ENCODE data around the gene NCAM2.
"Not testable (repeated sequence)": the region's sequence is repeated elsewhere in the genome, so short reads cannot be mapped to it uniquely, and the experiment has no call there.

NCAM2 gene

DNA sequence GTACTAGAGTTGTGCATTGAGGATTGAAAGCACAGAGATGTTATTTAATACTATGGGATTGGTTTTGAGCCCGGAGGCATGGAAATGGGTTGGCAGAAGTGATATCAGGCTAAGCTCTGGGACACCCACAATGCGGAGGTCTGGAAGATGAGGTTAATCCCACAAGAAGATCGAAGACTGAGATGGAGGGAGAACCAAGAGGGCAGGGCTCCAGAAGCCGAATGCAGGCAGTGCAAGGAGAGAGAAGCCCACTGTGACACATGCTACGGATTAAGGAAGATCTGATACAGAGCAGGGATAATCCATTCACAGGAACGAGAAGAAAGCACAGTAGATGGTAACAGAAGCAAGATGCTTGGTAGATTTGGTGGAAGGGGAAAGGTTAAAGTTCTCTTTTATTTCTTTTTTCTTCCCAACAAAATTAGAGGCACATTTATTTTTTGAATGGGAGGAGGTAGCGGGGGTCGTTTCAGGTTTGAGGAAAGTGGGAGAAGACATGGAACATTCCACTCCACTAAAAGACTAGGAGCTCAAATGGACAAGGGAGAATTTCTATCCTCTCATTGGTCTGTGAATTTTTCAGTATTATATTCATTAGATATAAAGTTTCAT is 113.2 kb downstream of the NCAM2 start:
- DNase-seq: no peak

DNA sequence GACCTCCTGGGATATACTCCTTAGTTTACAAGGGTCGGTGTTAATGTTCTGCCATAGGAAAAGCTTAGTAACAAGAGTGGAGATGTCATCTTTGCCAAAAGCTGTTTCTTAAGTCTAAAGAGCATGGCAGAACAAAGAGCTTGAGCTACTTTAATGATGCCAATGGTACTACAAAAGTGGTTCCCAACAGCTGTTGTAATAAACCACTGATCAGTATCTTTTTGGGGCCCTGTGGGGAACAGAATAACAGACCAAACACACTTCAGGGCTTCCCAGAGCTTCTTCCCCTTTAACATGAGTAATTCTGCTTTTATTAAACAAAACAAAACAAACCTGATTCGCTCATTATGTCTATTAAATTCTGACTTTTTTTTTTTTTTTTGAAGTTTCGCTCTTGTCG is 116.3 kb downstream of the NCAM2 start:
- no peak for DNase-seq

DNA sequence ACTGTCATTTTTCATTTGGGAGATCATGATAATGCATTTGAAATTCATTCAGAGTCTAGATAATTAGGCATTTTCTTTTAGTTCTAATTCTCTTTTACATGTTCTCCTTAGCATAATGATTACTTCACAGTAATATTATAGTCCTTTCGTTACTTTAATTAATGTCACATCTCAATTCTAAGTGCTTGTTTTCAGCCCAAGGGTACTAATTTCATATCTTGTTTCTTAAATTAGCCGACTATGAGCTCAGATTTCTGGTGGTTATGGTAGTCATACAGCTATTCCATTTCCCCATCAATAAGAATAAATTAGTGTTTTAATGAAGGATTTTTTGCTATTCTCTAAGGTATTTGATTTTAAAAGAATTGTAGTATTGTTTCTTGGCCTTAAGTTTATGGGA is 120.9 kb downstream of the NCAM2 start:
- no peak for DNase-seq

GRCh38 chr21:21122680-21123079 is 124.5 kb downstream of the NCAM2 start:
- DNase-seq: no peak

DNA sequence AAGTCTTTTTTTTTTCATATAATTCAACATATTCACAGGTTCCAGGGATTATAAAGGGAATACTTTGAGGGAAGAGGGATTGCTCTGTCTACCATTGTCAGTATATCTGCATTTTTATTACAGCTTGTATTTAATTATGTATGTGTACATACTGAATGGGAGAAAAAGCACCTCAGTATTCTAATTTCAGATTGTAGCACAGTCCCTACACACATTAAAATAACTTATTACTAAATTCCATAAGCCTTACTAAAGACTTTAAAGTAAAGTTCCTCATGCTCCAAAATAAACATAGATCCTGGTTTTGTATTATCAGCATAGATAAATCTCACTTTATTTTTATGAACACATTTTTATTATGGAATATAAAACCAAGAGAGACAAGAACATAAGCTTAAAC is 134.2 kb downstream of the NCAM2 start:
- DNase-seq: no peak

DNA sequence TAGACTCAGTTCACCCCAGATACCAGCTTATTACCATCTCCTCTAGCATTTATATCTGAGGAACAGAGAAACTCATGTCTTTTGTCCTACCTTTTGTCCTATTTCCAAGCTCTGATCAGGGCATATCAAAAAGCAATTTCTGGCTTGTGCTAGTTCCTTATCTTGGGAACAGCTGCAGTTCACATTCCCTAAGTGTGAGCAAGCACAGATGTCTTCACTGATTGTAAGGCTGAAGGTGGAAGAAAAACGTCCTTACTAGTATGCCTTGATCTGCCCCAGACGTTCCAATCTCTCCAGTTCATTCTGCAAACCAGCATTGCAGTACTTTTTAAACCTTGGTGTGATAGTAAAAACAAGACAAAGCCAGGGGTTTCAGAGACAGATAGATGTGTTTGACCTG is 139.8 kb downstream of the NCAM2 start:
- no peak for DNase-seq

DNA sequence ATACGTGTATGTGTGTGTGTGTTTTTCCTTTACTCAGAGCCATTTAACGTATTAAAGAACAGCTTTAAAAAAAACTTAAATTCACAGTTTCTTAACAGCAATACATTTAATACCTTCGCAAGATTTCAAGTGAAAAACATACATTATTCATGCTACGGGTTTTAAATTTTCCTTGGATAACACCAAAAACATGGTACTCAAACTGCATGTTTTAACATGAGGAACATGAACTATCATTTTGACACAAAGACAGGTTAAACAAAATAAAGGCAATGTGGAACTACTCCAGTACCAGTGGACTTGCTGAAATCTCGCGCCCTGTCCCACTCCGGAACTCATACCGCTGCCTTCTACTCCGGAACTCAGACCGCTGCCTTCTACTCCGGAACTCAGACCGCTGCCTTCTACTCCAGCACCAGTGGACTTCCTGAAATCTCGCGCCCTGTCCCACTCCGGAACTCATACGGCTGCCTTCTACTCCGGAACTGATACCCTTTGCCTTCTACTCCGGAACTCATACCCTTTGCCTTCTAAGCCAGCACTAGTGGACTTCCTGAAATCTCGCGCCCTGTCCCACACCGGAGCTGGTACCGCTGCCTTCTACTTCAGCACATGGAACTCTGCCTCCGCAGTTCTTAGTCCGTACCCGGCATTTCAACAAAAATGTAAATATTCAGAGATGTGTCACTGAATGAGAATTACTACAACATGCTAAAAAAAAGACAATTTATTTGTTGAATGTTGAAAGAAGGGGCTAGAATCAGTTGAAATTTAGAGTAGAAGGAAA is 148.6 kb downstream of the NCAM2 start:
- no peak for DNase-seq

GRCh38 chr21:21147374-21147745 is 149.2 kb downstream of the NCAM2 start:
- DNase-seq: no peak

- peak in 1 of 3 experiments; percentile 24 for DNase-seq
Measured at GRCh38 chr21:21148009-21148408, 149.8 kb downstream of the NCAM2 start.

DNA sequence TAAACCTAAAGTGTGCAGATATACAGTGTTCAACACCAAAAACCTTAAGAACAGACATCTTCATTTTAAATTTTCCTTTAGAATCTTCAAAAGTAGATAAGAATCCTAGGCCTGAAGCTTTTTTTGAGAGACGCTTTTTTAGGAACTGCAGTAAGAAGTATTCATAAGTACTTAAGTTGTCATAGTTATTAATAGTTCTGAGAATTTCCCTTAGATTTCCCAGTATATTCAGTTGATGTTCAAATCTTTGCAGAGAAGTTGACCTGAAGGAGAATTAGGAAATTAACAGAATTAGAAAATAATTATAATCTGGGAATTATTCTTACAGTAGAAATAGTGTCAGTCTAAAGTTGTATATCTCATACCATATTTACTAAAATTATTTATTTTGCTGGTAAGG is 150.3 kb downstream of the NCAM2 start:
- DNase-seq: no peak

GRCh38 chr21:21149445-21149844 is 151.2 kb downstream of the NCAM2 start:
- DNase-seq: not testable (repeated sequence)

GRCh38 chr21:21151231-21151630 is 153.0 kb downstream of the NCAM2 start:
- DNase-seq: no peak

DNA sequence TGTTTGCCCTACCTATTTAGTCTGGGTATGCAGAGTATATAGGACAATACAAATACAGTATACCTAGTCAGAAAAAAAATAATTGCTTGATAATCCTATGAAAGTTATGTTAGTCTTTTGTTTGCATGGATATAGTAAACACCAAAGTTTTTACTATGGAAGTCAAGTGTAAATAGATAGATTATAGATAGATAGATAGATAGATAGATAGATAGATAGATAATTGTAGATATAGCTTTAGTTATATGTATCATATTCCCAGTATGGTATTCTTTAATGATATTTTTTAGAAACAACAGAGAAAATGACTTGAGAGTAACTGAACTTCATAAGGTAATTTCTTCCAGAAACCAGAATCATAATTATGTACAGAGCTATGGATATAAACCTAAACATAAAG is 158.2 kb downstream of the NCAM2 start:
- no peak for DNase-seq

DNA sequence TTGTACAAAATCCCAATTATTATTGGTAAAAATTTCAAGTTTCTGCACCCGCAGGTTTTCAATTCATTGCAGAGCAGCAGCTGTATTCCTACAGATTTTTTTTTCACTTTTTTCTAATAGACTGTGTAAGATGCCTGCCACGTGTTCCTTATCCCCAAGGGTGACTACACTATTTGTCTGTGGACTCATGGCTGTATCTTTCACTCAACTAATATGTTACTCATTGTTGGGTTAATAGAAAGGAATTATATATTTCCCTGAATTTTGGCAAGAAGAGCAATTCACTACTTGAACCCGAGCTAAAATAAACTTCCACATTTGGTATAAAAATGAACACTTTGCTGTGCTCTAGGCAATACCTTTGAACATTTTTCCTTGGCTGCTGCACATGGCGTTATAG is 158.7 kb downstream of the NCAM2 start:
- DNase-seq: no peak

- no peak for DNase-seq
Measured at GRCh38 chr21:21158376-21158918, 160.2 kb downstream of the NCAM2 start.

DNA sequence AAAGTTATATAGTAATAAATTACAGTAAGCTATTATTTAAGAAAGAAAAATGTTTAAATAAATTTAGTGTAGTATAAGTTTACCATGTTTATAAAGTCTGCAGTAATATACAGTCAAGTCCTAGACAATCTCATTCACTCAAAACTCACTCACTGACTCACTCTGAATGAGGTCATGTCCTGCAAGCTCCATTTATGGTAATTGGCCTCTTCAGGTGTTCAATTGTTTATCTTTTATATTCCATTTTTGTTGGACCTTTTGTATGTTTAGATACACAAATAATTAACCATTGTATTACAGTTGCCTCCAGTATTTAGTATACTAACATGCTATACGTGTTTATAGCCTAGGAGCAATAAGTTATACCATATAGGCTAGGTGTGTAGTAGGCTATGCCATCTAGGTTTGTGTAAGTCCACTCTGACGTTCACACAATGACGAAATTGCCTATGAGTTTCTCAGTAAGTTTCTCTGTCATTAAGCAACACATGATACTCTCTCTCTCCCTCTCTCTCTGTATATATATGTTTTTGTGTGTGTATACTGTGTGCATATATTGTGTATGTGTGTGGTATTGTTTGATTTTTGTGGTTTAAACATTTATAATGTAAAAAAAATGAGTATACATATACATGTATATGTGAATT is 161.2 kb downstream of the NCAM2 start:
- DNase-seq: peak in 1 of 3 experiments; percentile 57

DNA sequence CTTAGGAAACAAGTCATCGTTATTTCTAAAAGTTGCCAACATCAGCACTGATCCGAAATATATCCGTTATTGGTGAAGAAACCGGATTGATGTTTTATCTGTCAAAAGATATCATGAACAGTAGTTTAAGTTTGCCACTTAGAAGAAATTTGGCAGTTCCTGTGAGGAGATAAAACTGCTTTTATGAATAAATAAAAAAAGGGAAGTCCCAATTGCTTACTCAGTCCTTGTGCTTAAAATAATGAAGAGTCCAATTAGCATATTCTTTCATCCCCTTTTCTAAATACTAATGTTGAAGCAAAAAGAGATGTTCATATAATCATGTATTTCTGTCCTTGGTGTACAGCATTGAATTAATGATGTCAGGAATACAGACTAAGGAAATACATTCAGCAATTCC is 164.6 kb downstream of the NCAM2 start:
- DNase-seq: no peak

DNA sequence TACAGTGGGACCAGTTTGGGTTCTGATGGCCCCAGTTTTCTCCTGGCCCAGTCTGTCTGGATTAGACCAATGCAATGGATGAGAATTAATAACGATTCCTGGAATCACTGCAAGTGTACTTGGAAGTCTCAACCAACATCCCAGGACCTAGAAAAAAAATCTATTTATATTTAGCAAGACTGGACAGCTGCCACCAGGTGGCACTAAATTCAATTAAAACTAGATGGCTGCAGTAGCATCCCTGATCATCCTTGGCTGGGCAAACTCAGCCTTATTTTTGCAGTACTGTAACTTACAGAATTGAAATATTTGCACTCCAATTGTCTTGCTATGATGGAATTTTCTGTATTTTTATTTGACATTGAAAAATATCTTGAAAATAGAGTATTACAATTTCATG is 165.7 kb downstream of the NCAM2 start:
- peak; percentile 29 to 82 (median 39) for DNase-seq

DNA sequence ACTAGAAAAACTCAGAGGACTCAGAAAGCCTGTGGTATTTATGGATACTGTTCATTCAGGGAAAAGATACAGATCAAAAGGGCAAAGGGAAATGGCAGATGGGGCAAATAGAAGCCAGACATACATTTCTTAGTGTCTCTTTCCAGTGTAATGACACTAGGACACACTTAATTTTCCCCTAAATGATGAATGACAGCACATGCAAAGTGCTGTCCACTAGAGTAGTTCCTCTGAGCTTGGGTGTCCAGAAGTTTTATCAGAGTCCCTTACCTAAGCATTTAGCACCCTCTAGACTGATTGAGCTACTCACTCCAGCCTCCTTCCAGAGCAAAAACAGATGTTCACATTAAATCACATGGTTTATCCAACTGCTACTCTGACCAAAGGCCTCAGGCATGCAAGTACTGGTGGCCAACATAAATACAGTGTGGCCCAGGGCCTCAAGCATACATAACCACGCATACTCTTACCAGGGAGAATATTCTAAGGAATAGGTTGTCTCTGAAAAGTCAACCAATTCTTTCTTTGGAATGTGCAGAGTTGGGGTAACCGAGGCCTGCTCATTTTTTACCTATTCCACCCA is 166.9 kb downstream of the NCAM2 start:
- no peak for DNase-seq

- DNase-seq: no peak
Measured at GRCh38 chr21:21174676-21175075, 176.5 kb downstream of the NCAM2 start.

- DNase-seq: no peak
Measured at GRCh38 chr21:21175798-21176334, 177.7 kb downstream of the NCAM2 start.

DNA sequence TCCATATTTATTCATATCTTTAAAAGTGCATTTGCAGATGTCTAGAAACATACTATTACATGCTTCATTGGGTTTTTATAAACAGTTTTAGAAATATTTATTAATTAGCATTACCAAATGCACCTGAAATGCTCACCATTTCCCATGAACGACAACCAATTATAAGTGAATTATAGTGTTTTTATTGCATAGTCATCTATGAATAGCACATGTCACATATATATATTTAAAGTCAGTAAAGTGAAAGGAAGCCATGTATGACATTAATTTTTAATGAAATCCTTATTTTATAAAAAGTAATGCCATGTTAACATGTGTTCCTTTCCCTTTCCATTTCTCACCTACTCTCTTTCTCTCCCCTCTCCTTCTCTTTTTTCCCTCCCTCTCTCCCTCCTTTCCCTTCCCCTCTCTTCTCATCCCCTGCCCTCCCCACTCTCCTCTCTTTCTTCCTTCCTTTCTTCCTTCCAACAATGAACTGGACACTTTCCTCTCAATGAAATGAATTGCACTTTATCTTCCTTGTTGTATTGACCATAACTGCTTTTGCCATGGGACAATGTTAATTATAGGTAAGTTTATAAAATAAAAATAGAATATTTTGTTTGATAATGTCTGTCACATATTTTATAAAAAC is 179.3 kb downstream of the NCAM2 start:
- peak in 1 of 3 experiments; percentile 33 for DNase-seq

All from NCI-H1417 (cell line).